Mesendoderm (in vitro differentiated cells): ENCODE measurements around the gene CDADC1.

Source experiments
- DNase-seq: peaks from one replicate; pipeline ENCODE4 v3.0.0; 2013
- H2AK5ac ChIP-seq: 2 replicates; pipeline ENCODE4 v1.6.1; 2013; ENCODE audit warnings: low read length, inconsistent platforms
- H2BK120ac ChIP-seq: 2 replicates; pipeline ENCODE4 v1.6.1; 2013; ENCODE audit warnings: low read depth, mild to moderate bottlenecking, low read length, moderate library complexity, mixed read lengths
- H2BK15ac ChIP-seq: replicated peaks from 2 replicates; pipeline ENCODE4 v1.6.1; 2013; ENCODE audit warnings: low read depth, mild to moderate bottlenecking, moderate library complexity
- H2BK5ac ChIP-seq: 2 replicates; pipeline ENCODE4 v1.6.1; 2013; ENCODE audit warnings: low read length, inconsistent platforms
- H3K18ac ChIP-seq: 2 replicates; pipeline ENCODE4 v1.6.1; 2013; ENCODE audit warnings: mild to moderate bottlenecking, low read length, mixed read lengths
- H3K23ac ChIP-seq: one replicate; pipeline ENCODE4 v1.6.1; 2013; ENCODE audit warnings: low read length
- H3K27ac ChIP-seq: 2 replicates; pipeline ENCODE4 v1.5.1; 2013; ENCODE audit warnings: low read depth, mild to moderate bottlenecking, inconsistent platforms, low read length, moderate library complexity
- H3K27me3 ChIP-seq: 2 replicates; pipeline ENCODE4 v1.6.1; 2013; ENCODE audit warnings: low read length, control low read depth, mild to moderate bottlenecking, inconsistent platforms; ENCODE audit not compliant: insufficient read depth, poor library complexity
- H3K36me3 ChIP-seq: 2 replicates; pipeline ENCODE4 v1.6.1; 2013; ENCODE audit warnings: low read length, inconsistent platforms; ENCODE audit not compliant: control insufficient read depth, insufficient read depth
- H3K4ac ChIP-seq: one replicate; pipeline ENCODE4 v1.6.1; 2013; ENCODE audit warnings: low read depth, mild to moderate bottlenecking, low read length, moderate library complexity
- H3K4me1 ChIP-seq: 2 replicates; pipeline ENCODE4 v1.6.1; 2013; ENCODE audit warnings: low read depth, low read length, inconsistent platforms; ENCODE audit not compliant: control insufficient read depth
- H3K4me2 ChIP-seq: 2 replicates; pipeline ENCODE4 v1.6.1; 2013; ENCODE audit warnings: low read length
- H3K4me3 ChIP-seq: 2 replicates; pipeline ENCODE4 v1.5.1; 2013; ENCODE audit warnings: mild to moderate bottlenecking, low read length
- H3K56ac ChIP-seq: one replicate; pipeline ENCODE4 v1.6.1; 2013; ENCODE audit warnings: low read length
- H3K79me1 ChIP-seq: 2 replicates; pipeline ENCODE4 v1.6.1; 2013; ENCODE audit warnings: low read length, inconsistent platforms
- H3K79me2 ChIP-seq: 2 replicates; pipeline ENCODE4 v1.6.1; 2013; ENCODE audit warnings: mild to moderate bottlenecking, low read length; ENCODE audit not compliant: control insufficient read depth, insufficient read depth
- H3K9ac ChIP-seq: 2 replicates; pipeline ENCODE4 v1.6.1; 2013; ENCODE audit warnings: low read length, inconsistent platforms
- H4K5ac ChIP-seq: one replicate; pipeline ENCODE4 v1.6.1; 2013; ENCODE audit warnings: low read length
- H4K8ac ChIP-seq: one replicate; pipeline ENCODE4 v1.6.1; 2013; ENCODE audit warnings: low read depth, mild to moderate bottlenecking, control low read depth, low read length, moderate library complexity
- WGBS: extraction: QIAGEN DNeasy Blood & Tissue Kit; methylation state at CpG from one replicate; pipeline ENCODE4 v1.1.7; 2013; ENCODE audit warnings: low lambda C conversion rate, missing lambda C conversion rate; ENCODE audit not compliant: insufficient coverage; ENCODE audit errors: extremely low coverage; 5-methylcytosine and 5-hydroxymethylcytosine counted together

Gene CDADC1

DNA sequence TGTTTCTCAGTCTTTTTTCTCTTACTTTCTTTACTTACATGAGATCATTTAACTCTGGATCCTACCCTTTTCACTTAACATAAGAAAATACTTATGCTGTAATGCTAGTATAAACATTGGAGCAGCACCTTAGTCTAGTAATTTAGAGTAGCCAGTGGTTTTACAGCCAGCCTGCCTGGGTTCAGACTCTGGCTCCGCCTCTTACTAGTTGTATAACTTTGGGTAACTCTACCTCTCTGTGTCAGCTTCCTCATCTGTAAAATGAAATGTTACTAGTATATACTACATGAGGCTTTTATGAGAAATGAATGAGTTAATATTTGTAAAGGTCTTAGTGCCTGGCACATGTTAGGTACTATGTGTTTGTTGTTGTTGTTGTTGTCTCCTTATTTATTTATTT lies 5.6 kb downstream of the CDADC1 start:
- Histone ChIP-seq H3K4ac (no peak overlapping the region), H2BK15ac (no peak overlapping the region), H4K8ac (no peak overlapping the region), H3K27ac (no peak overlapping the region), H3K9ac (no peak overlapping the region), H2AK5ac (no peak overlapping the region), H3K23ac (no peak overlapping the region), H2BK5ac (no peak overlapping the region), H3K79me2 (no peaks in the 10 kb centered on the region), H3K4me1 (no peaks in the 10 kb centered on the region), H3K36me3 (no peaks in the 10 kb centered on the region), H3K27me3 (no peaks in the 10 kb centered on the region), H3K18ac (no peak overlapping the region), H4K5ac (no peak overlapping the region), H2BK120ac (no peak overlapping the region), H3K79me1 (no peaks in the 10 kb centered on the region), H3K4me2 (no peak overlapping the region), H3K56ac (no peak overlapping the region), H3K4me3 (no peak overlapping the region)
- WGBS = no CpG with 5 or more reads among the region's 1 CpG
- DNase-seq = no peak

GRCh38 chr13:49254007-49254406 lies 6.3 kb downstream of the CDADC1 start:
- H3K36me3 ChIP-seq = no peaks in the 10 kb centered on the region
- no peaks in the 10 kb centered on the region for H3K4me1 ChIP-seq
- no peak overlapping the region for H4K5ac ChIP-seq
- no peak overlapping the region for H3K56ac ChIP-seq
- H3K4me3 ChIP-seq = no peak overlapping the region
- H3K9ac ChIP-seq = no peak overlapping the region
- H2AK5ac ChIP-seq = no peak overlapping the region
- no peak overlapping the region for H2BK120ac ChIP-seq
- H2BK15ac ChIP-seq = no peak overlapping the region
- H3K27me3 ChIP-seq = no peaks in the 10 kb centered on the region
- no peaks in the 10 kb centered on the region for H3K79me2 ChIP-seq
- H3K79me1 ChIP-seq = no peaks in the 10 kb centered on the region
- no peak overlapping the region for H3K27ac ChIP-seq
- no peak for DNase-seq
- no peak overlapping the region for H3K18ac ChIP-seq
- no peak overlapping the region for H4K8ac ChIP-seq
- no peak overlapping the region for H3K4me2 ChIP-seq
- no peak overlapping the region for H3K4ac ChIP-seq
- no peak overlapping the region for H3K23ac ChIP-seq
- no peak overlapping the region for H2BK5ac ChIP-seq
- WGBS = no CpG with 5 or more reads among the region's 1 CpG

GRCh38 chr13:49256841-49257240 lies 9.1 kb downstream of the CDADC1 start:
- no CpG with 5 or more reads among the region's 2 CpGs for WGBS
- H3K4me1 ChIP-seq = no peaks in the 10 kb centered on the region
- H3K79me2 ChIP-seq = no peaks in the 10 kb centered on the region
- no peak overlapping the region for H3K4me2 ChIP-seq
- no peak overlapping the region for H3K27ac ChIP-seq
- no peak overlapping the region for H3K4me3 ChIP-seq
- H3K9ac ChIP-seq = no peak overlapping the region
- H3K18ac ChIP-seq = no peak overlapping the region
- no peaks in the 10 kb centered on the region for H3K36me3 ChIP-seq
- H3K56ac ChIP-seq = no peak overlapping the region
- no peak overlapping the region for H4K8ac ChIP-seq
- H3K4ac ChIP-seq = no peak overlapping the region
- H2BK15ac ChIP-seq = no peak overlapping the region
- H3K23ac ChIP-seq = no peak overlapping the region
- H4K5ac ChIP-seq = no peak overlapping the region
- H2AK5ac ChIP-seq = no peak overlapping the region
- H3K79me1 ChIP-seq = no peaks in the 10 kb centered on the region
- DNase-seq = no peak
- H2BK5ac ChIP-seq = no peak overlapping the region
- no peaks in the 10 kb centered on the region for H3K27me3 ChIP-seq
- no peak overlapping the region for H2BK120ac ChIP-seq

GRCh38 chr13:49258089-49258796 lies 10.5 kb downstream of the CDADC1 start:
- no peaks in the 10 kb centered on the region for H3K36me3 ChIP-seq
- H3K4ac ChIP-seq = no peak overlapping the region
- no peak overlapping the region for H3K4me2 ChIP-seq
- no peak overlapping the region for H3K4me3 ChIP-seq
- no peak overlapping the region for H3K18ac ChIP-seq
- H3K56ac ChIP-seq = no peak overlapping the region
- H2BK120ac ChIP-seq = no peak overlapping the region
- no peak overlapping the region for H3K23ac ChIP-seq
- no peak overlapping the region for H4K8ac ChIP-seq
- no peaks in the 10 kb centered on the region for H3K4me1 ChIP-seq
- no peak overlapping the region for H2BK15ac ChIP-seq
- no peak overlapping the region for H2AK5ac ChIP-seq
- no peaks in the 10 kb centered on the region for H3K27me3 ChIP-seq
- no peak overlapping the region for H3K27ac ChIP-seq
- no peak overlapping the region for H2BK5ac ChIP-seq
- WGBS = 100% methylated on average over 2 of the region's 3 CpGs
- H3K79me1 ChIP-seq = no peaks in the 10 kb centered on the region
- H4K5ac ChIP-seq = no peak overlapping the region
- DNase-seq = no peak
- H3K9ac ChIP-seq = no peak overlapping the region
- H3K79me2 ChIP-seq = no peaks in the 10 kb centered on the region

GRCh38 chr13:49259586-49259985 lies 11.9 kb downstream of the CDADC1 start:
- WGBS = no CpG with 5 or more reads among the region's 6 CpGs
- Histone ChIP-seq H2BK120ac (no peak overlapping the region), H3K9ac (no peak overlapping the region), H3K4me2 (no peak overlapping the region), H3K79me1 (no peaks in the 10 kb centered on the region), H3K18ac (no peak overlapping the region), H4K5ac (no peak overlapping the region), H3K79me2 (no peaks in the 10 kb centered on the region), H3K4me3 (no peak overlapping the region), H3K4ac (no peak overlapping the region), H2BK15ac (no peak overlapping the region), H3K23ac (no peak overlapping the region), H3K56ac (no peak overlapping the region), H2AK5ac (no peak overlapping the region), H3K27ac (no peak overlapping the region), H4K8ac (no peak overlapping the region), H3K36me3 (no peaks in the 10 kb centered on the region), H3K27me3 (no peaks in the 10 kb centered on the region), H3K4me1 (no peaks in the 10 kb centered on the region), H2BK5ac (no peak overlapping the region)
- DNase-seq = no peak

DNA sequence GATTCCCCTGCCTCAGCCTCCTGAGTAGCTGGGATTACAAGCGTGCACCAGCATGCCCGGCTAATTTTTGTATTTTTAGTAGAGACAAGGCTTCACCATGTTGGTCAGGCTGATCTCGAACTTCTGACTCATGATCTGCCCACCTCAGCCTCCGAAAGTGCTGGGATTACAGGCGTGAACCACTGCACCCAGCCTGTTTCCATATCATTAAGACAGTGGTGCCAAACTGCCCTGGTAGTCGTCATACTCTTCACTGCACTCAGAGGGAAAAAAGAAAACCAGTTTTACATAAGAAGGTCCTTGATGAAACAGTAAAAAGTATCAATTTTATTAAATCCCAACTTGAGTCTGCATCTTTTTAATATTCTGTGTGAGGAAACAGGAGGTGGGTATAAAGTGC lies 14.9 kb downstream of the CDADC1 start:
- Histone ChIP-seq H3K79me2 (no peaks in the 10 kb centered on the region), H3K4me1 (no peaks in the 10 kb centered on the region), H3K4ac (no peak overlapping the region), H2BK120ac (no peak overlapping the region), H3K4me2 (no peak overlapping the region), H3K27ac (no peak overlapping the region), H3K56ac (no peak overlapping the region), H4K8ac (no peak overlapping the region), H4K5ac (no peak overlapping the region), H3K27me3 (no peaks in the 10 kb centered on the region), H3K23ac (no peak overlapping the region), H3K9ac (no peak overlapping the region), H3K79me1 (no peaks in the 10 kb centered on the region), H2BK15ac (no peak overlapping the region), H2BK5ac (no peak overlapping the region), H3K36me3 (no peaks in the 10 kb centered on the region), H3K4me3 (no peak overlapping the region), H3K18ac (no peak overlapping the region), H2AK5ac (no peak overlapping the region)
- WGBS = no CpG with 5 or more reads among the region's 6 CpGs
- no peak for DNase-seq
